Stimulated activated CD4-positive, alpha-beta T cell treated with anti-CD3 and anti-CD28 coated beads, Interleukin-12 subunit alpha, Interleukin-12 subunit beta, amount 100 ng/mL, for 4 hours (primary cell): ENCODE measurements around the gene MKRN2.

Source experiments
- DNase-seq: peaks from one replicate; pipeline ENCODE4 v3.0.0-alpha.2; 2020

The MKRN2 gene

DNA sequence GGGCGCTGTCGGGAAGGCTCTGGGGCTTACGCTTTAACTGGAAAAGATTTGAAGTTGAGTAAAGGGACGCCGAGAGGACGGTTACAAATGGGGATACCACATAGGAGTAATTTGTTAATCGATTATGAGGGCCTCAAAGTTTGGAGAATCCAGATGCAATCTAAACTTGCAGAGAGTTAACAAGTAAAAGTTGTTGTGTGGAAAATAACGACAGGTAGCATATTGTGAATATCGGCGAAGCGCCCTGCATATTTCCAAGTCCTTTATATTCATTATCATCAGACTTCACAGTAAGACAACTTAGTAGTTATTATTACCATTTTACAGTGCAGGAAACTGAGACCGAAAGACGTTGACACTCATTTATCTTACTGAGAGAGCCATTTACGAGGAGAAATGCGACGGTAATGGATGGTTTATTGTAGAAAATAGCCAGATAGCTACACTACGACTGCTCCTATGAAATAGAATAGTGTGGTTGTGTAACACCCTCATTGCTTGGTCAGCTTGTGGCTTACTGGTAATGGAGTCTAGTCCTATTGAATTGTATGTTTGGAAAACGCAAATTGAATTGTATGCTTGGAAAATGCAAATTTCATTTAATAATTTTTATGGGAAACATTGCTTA, 700 bp downstream of the MKRN2 start:
- no peak for DNase-seq

DNA sequence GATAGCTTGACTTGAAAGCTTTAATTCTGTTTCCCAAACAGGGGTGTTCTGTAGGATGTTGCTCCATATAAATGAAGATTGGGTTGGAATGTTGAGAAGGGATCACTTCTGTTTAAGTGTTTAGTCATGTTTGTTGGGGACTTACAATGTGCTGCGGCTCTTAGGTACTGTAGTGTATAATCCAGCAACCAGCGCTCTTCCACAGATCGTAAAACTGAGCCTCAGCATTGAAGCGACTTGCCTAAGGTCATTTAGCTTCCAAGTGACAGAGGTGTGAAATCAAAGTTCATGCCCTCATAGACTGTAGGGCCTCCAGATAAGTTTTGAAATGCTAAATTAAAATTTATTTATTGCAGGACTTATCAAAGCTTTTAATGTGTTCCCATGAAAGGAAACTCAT, 1.8 kb downstream of the MKRN2 start:
- DNase-seq = no peak

DNA sequence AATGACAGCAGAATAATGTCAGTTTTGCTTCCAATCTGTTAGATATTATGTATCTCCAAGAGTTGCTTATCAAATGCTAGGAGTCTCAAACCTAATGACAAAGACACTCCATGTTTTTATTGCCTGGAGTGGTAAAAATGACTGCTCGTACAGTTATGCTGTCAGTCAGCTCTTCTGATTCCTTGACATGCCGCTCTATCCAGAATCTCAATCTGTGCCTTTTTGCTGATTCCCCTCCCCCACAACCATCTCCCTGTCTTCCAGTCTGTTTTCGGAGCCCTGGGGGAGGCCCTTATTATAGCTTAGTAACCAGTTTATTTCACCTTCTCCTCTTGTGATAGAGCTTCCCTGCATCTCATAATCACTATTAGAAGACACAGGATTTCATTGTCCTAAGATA, 2.6 kb downstream of the MKRN2 start:
- DNase-seq = no peak

DNA sequence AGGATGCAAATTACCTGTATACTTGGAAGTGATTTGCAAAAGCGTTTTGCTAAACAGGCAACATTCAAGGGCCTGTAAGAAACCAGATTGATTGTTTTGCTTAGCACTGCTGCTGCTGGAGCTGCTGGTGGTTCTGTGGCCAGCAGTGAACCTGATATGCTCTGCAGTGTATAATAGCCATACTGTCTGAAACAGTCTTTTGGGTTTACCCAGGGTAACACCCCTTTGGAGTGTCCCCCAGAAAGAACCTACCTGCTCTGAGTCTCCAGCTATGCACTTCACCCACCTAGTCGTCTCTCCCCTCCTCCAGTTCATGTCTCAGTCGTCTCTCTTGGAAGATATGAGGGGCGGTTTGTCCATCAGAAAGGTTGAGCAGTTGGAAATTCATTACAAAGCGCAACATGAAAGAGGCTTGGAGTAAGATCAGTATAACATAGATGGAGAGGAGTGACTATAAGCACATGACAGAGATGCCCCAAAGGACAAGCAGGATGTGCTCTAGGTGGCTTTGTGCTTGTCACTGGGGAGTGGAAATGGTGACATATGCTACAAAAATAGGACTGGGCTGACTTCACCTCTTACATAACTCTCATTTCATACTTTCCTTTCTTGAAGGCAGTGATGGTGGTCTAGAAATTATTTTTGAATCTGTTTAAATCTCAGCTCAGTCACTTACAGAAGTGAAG, 3.8 kb downstream of the MKRN2 start:
- DNase-seq = no peak

DNA sequence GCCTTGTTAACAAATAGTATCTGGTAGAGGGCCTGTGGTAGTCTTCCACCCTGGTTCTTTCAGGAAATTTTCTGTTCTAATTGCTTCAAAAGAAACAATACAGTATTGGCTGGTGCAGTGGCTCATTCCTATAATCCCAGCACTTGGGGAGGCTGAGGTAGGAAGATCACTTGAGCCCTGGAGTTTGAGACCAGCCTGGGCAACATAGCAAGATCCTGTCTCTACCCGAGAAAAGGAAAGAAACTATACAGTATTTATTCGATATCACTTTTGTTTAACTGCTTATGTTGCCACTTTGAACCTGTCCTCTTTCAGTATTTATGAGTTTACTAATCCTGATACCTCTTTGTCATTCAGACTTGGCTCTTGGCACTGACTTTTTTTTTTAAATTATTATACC, 4.5 kb downstream of the MKRN2 start:
- DNase-seq = no peak

DNA sequence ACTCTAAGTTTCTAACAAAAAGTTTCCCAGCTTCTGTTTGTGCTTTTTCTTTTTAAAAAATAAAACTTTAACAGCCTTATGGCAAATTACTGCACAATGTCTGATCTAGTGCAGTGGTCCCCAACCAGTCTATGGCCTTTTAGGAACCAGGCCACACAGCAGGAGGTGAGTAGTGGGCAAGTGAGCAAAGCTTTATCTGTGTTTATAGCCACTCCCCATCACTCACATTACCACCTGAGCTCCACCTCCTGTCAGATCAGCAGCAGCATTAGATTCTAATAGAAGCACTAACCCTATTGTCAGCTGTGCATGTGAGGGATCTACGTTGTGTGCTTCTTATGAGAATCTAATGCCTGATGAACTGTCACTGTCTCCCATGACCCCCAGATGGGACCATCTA, 5.6 kb downstream of the MKRN2 start:
- no peak for DNase-seq

DNA sequence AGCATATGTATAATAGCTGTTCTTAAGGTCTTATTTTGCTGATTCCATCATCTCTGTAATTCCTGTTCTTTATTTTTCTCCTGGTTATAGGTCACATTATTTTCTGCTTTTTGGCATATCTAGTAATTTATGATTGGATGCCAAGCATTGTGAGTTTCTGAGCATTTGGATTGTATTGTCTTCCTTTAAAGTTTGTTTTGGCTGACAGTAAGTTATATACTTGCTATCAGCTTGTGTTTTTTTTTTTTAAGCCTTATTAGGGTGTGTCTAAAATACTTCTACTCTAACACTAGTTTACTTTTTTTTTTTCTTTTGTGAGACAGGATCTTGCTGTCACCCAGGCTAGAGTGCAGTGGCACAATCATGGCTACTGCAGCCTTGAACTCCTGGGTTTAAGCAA, 10.1 kb downstream of the MKRN2 start:
- DNase-seq = no peak

DNA sequence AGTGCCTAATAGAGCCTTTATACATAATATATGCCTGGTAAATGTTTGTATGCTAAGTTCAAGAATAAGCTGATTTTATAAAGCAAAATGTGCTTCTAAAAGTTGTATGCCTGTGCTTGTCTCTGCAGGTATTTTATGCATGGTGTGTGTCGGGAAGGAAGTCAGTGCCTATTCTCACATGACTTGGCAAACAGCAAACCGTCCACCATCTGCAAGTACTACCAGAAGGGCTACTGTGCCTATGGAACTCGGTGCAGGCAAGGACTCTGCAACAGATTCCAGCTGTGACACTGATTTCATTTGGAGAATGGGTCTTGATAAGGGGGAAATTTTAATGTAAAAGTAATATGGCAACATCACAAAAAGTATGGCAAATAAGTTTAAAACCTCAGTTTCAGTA, 11.9 kb downstream of the MKRN2 start:
- DNase-seq = no peak

DNA sequence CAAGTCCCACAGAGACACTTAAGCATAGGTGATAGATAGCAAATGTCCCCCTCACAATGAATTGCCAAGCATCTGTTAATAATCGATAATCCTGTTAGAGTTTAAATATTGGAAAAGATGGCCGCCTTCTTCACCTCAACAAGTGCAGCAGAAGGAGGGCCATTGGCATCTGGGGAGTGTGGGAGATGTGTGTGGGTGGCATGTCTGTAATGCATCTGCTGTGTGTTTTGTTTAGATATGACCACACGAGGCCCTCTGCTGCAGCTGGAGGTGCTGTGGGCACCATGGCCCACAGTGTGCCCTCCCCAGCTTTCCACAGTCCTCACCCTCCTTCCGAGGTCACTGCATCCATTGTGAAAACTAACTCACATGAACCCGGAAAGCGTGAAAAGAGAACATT, 12.9 kb downstream of the MKRN2 start:
- no peak for DNase-seq

DNA sequence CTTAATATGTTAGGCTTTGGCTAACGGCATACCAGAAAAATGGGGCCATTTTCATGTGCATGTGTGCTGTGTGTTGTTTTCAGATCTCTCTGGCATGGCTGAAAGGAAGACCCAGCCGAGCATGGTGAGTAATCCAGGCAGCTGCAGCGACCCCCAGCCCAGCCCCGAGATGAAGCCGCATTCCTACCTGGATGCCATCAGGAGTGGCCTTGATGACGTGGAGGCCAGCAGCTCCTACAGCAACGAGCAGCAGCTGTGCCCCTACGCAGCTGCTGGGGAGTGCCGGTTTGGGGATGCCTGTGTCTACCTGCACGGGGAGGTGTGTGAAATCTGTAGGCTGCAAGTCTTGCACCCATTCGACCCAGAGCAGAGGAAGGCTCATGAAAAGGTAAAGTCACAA, 15.1 kb downstream of the MKRN2 start:
- no peak for DNase-seq

DNA sequence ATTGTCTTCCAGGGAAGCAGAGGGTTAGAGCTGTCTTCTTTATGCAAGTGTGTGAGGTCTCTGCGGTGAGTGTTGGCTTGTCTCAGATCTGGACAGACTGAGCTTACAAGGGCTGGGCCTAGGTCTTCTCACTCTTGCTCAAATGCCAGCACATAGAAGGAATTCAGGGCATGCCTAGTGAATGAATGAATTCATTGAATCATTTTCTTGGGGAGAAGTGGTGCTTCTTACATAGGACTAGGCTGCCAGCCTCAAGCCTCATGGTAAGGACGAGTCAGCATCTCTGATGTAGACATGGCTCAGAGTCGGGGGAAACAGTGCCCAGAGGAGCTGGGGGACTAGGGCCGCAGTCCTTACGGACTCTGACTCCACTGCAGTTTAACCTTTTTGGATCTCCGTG, 17.2 kb downstream of the MKRN2 start:
- DNase-seq = no peak

DNA sequence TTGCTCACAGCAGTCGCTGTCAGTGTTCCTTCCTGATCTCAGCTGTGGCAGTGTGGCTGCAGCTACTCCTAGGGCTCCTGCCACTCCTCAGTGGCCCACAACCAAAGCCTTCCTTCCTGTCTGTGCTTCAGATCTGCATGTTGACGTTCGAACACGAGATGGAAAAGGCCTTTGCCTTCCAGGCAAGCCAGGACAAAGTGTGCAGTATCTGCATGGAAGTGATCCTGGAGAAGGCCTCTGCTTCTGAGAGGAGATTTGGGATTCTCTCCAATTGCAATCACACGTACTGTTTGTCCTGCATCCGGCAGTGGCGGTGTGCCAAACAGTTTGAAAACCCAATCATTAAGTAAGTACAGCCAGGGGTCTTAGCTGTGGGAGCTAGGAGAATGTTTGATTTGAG, 17.8 kb downstream of the MKRN2 start:
- DNase-seq = no peak

DNA sequence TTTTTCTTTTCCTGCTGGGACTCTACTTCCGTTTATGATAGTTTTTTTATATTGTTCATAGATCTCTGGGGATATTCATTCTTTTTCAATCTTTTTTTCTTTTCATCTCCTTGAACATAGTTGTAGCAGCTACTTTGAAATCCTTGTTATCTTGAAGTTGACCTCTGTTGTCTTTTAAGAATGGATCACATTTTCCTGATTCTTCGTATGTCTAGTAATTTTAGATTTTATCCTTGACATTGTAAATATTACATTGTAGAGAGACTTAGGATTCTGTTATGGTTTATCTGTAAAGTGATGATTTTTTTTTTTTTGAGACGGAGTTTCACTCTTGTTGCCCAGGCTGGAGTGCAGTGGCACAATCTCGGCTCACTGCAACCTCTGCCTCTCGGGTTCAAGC, 20.5 kb downstream of the MKRN2 start:
- no peak for DNase-seq

DNA sequence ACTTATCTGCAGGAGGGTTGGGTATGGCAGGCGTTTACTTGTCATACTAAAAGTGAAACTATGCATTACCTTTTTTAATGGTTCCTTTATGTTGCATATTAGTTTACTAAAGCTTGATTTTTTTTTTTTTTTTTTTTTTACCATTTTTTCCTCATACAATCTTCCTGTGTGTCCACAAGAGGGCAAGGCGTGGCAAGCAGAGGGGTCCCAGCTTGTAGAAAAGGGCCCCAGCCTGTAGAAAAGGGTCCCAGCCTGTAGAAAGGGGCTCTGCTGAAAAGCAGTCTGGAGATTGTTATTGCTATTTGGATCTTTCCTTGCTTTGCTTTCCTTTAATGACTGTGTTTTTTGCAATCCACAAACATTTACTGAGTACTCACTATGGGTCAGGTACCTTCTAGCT, 21.9 kb downstream of the MKRN2 start:
- no peak for DNase-seq

DNA sequence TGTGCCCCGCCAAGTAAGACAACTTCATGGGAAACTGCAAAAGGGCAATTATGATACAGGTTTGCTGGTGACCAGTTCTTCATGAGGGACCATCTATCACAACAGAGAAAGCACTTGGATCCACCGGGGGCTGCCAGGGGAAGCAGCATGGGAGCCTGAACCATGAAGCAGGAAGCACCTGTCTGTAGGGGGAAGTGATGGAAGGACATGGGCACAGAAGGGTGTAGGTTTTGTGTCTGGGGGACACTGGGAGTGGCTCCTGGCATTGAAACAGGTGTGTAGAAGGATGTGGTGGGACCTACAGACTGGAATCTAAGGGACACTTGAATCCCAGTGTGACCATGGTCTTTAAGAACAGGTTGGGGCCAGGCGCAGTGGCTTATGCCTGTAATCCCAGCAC, 22.6 kb downstream of the MKRN2 start:
- no peak for DNase-seq

DNA sequence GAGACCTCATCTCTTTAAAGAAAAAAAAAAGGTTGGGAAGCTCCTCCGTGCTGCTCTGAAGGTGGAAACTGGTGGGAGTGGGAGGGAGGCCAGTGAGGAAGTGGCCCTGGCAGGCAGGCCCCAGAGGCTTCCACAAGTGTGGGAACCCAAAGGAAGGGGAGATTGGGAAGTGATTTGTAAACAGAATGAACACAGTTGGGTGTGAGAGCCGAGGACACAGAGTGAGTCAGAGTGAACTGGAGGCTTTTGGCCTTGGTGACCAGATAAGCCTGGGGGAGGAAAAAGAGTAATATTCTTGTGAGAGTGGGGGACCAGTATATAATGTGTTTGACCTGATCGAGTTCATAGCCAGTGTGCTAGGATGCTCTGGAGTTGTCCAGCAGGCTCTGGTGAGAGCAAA, 23.0 kb downstream of the MKRN2 start:
- no peak for DNase-seq

DNA sequence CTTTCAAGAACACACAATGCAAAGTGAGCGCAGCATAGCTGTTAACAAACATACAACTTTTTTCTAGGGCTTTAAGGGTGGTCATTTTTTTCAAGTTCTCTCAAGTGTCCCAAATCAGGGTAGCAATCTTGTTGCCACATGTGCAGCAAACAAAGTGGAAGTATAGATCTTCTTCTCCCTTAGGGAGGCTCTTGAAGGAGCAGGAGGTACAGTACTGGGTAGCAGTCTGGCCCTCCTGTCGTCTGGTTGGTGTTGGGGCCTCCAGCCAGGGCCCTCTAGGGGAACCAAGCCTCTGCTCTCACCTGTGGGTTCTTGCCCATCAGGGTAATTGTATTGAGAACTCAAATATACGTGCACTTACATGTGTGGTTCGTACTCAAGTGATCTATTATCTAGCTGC, 25.8 kb downstream of the MKRN2 start:
- DNase-seq = no peak

DNA sequence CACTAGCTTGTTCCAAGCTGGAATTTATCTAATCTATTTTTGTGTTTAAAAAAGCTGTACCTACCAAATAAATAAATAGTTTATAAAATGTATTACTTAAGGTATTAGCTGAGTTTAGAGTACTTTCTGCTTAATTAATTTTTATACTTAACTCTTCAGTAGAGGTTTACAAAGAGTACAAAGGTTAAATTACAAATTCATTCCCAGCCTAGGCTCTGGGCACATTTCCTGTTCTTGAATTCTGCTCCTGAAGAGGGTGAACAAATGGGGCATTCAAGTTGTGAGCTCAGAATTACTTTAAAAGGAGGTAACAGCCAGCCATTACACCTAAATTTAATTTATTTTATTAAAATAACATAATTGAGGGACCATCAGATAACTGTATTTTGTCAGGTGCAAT, 26.4 kb downstream of the MKRN2 start:
- DNase-seq = no peak

DNA sequence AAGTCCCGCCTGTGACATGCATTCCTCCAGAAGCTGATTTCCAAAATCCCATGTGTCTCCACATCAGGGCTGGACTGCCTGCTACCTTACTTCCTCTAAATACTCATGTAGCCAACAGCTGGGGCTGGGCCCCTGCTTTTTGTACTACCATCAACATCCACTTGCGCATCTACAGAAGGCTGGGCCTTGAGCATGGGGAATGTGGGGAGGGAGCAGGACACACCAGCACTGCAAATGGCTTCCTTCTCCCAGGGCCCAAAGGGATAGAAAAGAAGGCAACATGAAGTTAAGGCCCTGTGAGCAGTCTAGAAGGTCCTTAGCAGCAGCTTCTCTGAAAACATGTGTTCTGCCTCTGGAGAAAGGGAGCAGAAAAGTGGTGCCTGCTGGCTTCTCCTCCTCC, 27.2 kb downstream of the MKRN2 start:
- no peak for DNase-seq

DNA sequence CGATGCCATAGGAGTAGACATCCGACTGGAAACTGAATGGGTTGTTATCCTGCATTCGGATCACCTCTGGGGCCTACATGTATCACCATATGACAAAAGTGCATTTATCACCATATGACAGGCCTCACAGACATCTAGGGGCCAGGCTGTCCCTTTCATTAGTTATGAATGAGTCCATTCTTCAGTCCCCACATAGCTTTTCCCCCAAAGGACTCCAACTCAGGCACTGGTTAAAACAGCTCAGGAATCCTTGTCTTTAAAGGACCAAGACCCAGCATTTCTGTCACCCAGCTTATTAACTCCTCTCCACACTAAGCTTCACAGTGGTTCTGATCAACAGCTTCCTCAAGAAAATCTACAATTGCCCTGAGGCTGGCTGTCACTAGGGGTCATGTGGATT, 28.3 kb downstream of the MKRN2 start:
- DNase-seq = no peak

DNA sequence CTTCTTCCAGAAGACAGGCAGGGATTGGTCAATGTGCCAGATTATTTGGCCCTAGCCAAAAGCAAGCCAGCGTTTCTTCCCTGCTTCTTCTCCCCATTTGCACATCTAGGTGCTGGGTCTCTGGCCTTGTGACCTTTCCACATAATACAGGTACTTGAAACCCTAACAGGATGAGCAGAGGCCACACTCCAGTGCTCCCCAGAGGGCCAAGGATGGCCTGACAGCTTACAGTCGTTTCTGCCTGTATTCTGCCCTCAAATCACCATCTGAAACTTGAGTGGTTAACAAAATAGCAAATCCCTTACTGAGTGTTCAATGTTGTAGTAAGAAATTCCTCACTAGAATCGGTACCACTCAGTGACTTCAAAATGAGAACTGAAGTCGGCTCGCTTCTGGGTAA, 29.1 kb downstream of the MKRN2 start:
- no peak for DNase-seq

DNA sequence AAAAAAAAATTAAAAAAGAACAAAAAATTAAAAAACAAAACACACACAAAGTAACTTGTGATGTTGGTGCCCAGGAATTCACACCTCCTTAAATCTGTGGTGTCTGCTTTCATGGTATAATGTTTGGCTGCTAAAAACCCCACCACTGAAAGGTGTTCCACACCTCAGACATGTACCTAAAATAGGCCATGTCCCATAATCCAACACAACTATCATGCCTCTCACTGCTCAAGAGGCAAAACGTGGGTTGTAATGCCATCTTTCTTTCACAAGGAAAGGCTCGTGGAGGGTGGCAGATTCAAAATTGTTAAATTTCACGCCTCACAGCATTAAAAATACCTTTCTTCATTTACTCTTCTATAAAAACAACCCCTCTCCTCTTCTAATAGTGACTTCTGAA, 29.5 kb downstream of the MKRN2 start:
- DNase-seq = no peak

DNA sequence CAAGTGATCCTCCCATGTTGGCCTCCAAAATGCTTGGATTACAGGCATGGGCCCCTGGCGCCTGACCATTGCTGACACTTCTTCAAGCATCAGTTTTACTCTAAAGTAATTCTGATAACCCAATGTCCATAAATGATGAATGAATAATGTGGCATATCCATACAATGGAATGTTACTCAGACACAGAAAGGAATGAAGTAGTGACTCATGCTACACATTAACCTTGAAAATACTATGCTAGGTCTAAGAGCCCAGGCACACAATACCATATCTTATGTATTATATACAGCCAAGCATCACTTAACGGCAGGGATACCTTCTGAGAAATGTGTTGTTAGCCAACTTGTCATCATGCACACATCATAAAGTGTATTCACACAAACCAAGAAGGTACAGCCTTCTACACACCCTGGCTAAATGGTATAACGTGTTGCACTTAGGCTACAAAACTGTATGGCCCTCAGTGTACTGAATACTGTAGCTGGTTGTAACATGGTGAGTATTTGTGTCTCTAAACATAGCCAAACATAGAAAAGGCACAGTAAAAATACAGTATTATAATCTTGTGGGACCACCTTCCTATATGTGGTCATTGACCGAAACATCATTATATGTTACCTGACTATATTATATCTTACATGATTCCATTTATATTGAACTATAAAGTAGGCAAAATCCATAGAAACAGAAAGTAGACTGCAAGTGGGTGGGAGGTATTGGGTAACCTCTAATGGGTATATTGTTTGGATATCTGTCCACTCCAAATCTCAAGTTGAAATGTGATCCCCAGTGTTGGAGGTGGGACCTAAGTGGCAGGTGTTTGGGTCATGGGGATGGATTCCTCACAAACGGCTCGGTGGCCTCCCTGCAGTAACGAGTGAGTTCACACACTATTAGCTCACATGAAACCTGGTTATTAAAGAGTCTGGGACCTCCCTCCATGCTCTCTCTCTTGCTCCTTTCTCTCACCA, 31.4 kb downstream of the MKRN2 start:
- no peak for DNase-seq

DNA sequence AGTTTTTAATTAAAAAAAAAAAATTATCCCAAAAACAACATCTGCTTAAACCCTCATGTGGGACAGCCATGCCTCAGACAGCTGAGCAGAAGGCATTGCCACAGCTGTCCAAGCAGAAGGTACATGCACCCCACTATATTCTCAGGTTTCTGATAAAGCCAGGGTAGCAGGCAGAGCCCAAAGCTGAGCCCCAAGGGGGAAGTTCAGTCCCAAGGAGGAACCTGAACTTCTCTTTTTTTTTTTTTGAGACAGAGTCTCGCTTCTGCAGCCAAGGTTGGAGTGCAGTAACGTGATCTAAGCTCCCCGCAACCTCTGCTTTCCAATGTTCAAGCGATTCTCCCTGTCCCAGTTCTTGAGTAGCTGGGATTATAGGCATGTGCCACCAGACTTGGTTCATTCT, 33.2 kb downstream of the MKRN2 start:
- DNase-seq = no peak
